Keratinocyte (primary cell): Measurements from ENCODE around the gene ADRM1.

Experiments
- EZH2 ChIP-seq: IDR thresholded peaks from one replicate; pipeline ENCODE4 v1.6.1; 2012; ENCODE audit warnings: inconsistent platforms, mild to moderate bottlenecking, low read length, moderate library complexity
- TF ChIP-seq, protein P1 (sequence below), 3 experiments: IDR thresholded peaks in 1 of 3; conservative IDR thresholded peaks in 1 of 3; optimal IDR thresholded peaks in 1 of 3; 2 replicates in 2 of 3; 3 replicates in 1 of 3; pipeline versions ENCODE3 to v1.5.1; 2011; ENCODE audit warnings: low read length in 3 of 3, mild to moderate bottlenecking in 3 of 3, moderate library complexity in 2 of 3, control low read depth in 1 of 3, inconsistent platforms in 1 of 3; ENCODE audit not compliant: insufficient read depth in 2 of 3; ENCODE audit errors: extremely low read depth in 1 of 3

DNA sequence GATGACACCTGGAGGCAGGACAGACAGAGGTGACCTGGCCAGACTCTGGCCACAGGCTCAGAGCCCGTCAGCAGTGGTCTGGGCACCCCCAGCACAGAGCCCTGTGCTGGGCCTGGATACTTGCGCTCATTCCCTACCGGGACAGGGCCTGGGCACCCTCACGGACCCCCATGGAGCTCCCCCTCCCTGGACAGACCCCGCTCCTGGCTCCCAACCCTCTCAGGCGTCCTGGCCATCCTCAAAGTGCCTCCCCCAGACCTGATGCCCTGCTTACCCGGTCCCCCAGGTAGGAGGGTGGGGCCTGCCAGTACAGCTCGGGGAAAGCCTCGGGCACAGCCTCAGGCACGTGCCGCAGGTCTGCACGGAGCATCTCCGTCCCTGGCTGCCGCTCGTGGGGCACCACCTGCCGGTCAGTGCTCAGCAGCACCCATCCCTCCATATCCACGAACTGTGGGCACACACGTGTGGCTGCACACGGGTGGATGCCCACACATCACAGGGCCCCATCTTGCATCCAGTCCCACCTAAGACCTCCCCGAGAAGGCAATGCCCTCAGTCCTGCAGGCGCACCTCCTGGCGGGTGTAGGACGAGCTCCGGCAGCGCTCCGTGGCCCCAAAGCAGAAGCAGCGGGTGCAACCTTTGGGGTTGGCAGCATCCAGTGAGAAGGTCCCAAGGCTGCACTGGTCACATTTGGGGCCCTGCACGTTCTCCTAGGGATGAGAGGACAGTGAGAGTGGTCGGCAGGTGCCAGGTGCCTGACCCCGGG, 24.3 kb downstream of the ADRM1 start:
- no peak for TF ChIP-seq EZH2
- TF ChIP-seq, protein P1, sequence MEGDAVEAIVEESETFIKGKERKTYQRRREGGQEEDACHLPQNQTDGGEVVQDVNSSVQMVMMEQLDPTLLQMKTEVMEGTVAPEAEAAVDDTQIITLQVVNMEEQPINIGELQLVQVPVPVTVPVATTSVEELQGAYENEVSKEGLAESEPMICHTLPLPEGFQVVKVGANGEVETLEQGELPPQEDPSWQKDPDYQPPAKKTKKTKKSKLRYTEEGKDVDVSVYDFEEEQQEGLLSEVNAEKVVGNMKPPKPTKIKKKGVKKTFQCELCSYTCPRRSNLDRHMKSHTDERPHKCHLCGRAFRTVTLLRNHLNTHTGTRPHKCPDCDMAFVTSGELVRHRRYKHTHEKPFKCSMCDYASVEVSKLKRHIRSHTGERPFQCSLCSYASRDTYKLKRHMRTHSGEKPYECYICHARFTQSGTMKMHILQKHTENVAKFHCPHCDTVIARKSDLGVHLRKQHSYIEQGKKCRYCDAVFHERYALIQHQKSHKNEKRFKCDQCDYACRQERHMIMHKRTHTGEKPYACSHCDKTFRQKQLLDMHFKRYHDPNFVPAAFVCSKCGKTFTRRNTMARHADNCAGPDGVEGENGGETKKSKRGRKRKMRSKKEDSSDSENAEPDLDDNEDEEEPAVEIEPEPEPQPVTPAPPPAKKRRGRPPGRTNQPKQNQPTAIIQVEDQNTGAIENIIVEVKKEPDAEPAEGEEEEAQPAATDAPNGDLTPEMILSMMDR (optimal IDR thresholded peaks at IDR 0.05 in 1 of 3, IDR thresholded peaks at IDR 0.05 in 1 of 3, conservative IDR thresholded peaks at IDR 0.05 in 1 of 3; ENCODE audit: extremely low read depth in 1 of 3, insufficient read depth in 2 of 3, low read length in 3 of 3): no peak
